ENCODE measurements around the gene MGAT4C. TPM values are rescaled to one million over a fixed set of nuclear protein-coding genes. Genes with fewer than 3 reads are reported as not detected.

The MGAT4C gene
- total RNA-seq, 2 donors from 2014 or later: 0.05 to 0.24 TPM

DNA sequence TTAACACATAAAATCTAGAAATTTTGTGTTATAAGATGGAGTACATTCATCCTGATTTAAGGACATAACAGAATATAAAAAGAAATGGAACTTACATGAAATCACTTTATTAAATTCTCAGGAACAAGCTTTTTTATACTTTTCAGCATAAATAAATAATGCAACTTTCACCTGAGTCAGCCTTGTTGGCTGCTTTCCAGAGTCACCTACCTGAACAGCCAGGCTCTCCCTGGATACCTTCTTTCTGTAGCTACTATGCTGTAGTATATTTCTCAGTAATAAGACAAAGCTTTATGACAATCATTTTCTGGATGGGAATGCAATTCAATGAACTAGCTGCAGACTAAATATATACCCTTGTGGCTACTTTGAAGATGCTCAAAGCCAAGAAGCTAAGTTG, 270.2 kb downstream of the MGAT4C start:
- Histone ChIP-seq H3K36me3 (no peaks in the 10 kb centered on the region), H3K4me1 (no peaks in the 10 kb centered on the region), H3K27ac (no peak overlapping the region), H3K9me3 (no peaks in the 10 kb centered on the region), H3K27me3 (no peaks in the 10 kb centered on the region), H3K9ac (ENCODE audit: low read depth in 2 of 2, low read length in 2 of 2) (no peak overlapping the region), H3K4me3 (no peak overlapping the region)
- intact Hi-C loops (cut with DNase I): no loop called here
- TF ChIP-seq, protein P1, sequence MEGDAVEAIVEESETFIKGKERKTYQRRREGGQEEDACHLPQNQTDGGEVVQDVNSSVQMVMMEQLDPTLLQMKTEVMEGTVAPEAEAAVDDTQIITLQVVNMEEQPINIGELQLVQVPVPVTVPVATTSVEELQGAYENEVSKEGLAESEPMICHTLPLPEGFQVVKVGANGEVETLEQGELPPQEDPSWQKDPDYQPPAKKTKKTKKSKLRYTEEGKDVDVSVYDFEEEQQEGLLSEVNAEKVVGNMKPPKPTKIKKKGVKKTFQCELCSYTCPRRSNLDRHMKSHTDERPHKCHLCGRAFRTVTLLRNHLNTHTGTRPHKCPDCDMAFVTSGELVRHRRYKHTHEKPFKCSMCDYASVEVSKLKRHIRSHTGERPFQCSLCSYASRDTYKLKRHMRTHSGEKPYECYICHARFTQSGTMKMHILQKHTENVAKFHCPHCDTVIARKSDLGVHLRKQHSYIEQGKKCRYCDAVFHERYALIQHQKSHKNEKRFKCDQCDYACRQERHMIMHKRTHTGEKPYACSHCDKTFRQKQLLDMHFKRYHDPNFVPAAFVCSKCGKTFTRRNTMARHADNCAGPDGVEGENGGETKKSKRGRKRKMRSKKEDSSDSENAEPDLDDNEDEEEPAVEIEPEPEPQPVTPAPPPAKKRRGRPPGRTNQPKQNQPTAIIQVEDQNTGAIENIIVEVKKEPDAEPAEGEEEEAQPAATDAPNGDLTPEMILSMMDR (IDR thresholded peaks at IDR 0.05): no peak
- no peak for DNase-seq

DNA sequence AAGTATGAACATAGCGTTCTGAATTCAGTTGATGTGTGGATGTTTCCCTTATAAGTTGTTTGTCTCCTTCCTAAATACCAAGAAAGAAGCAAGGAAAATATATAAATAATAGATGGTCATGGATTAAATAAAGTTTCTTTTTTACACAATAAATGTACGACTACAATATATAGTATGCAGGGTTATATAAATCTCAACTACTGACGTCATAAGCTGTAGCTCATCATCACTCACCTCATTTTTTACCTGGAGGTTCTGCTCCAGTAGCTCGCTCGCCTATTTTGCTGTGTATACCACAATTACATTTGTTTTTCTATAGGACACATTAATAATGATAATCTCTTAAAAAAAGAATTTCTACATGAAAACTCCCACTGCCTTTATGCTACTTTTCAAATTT, 272.6 kb downstream of the MGAT4C start:
- DNase-seq: no peak
- H3K36me3 ChIP-seq: no peaks in the 10 kb centered on the region
- no peak overlapping the region for H3K4me3 ChIP-seq
- intact Hi-C loops (cut with DNase I): no loop called here
- no peak overlapping the region for H3K27ac ChIP-seq
- no peaks in the 10 kb centered on the region for H3K9me3 ChIP-seq
- no peaks in the 10 kb centered on the region for H3K4me1 ChIP-seq
- H3K27me3 ChIP-seq: no peaks in the 10 kb centered on the region
- no peak overlapping the region for H3K9ac ChIP-seq (ENCODE audit: low read depth in 2 of 2, low read length in 2 of 2)
- TF ChIP-seq, protein P1 (IDR thresholded peaks at IDR 0.05): no peak

DNA sequence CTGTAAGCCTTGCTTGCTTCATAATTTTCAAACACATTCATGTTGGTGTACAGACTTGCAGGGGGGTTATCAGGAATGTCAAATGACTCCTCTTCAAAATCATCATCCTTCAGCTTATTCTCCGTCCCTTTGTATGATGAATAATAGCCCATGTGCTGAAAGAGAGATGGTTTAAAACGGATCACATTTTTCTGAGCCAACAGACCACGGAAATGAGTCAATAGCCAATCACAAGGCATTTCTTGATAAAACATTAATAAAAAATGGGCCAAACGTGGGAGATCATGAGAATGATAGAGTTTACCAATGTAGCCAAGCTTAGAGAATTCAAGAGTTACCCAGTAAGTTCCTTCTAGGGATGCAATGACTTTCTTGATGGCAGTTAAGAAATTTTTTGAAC, 276.6 kb downstream of the MGAT4C start:
- H3K36me3 ChIP-seq: no peaks in the 10 kb centered on the region
- no peak for DNase-seq
- H3K27ac ChIP-seq: no peak overlapping the region
- no peaks in the 10 kb centered on the region for H3K9me3 ChIP-seq
- no peaks in the 10 kb centered on the region for H3K27me3 ChIP-seq
- H3K9ac ChIP-seq (ENCODE audit: low read depth in 2 of 2, low read length in 2 of 2): no peak overlapping the region
- TF ChIP-seq, protein P1 (IDR thresholded peaks at IDR 0.05): no peak
- no peaks in the 10 kb centered on the region for H3K4me1 ChIP-seq
- intact Hi-C loops (cut with DNase I): no loop called here
- H3K4me3 ChIP-seq: no peak overlapping the region

DNA sequence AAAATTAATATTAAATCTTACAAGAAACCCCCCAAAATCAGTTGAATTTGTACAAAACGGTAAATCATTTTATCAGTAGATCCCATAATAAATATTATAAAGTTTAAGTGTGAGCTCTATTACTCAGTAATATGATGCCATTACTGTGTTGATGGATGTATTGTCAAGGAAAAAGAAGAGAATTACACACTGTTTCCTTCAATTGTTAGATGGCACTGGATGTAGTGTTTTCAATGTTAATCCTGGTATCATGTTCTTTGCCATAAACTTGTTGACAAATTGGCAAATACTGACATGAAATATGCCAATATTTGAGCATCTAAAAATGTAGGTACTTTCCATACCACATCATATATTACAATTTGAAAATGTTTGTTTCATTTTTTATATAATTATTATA, 280.5 kb downstream of the MGAT4C start:
- H3K27me3 ChIP-seq: no peaks in the 10 kb centered on the region
- no peaks in the 10 kb centered on the region for H3K4me1 ChIP-seq
- no peak overlapping the region for H3K9ac ChIP-seq (ENCODE audit: low read depth in 2 of 2, low read length in 2 of 2)
- H3K36me3 ChIP-seq: no peaks in the 10 kb centered on the region
- no peak for DNase-seq
- no peak overlapping the region for H3K4me3 ChIP-seq
- intact Hi-C loops (cut with DNase I): no loop called here
- TF ChIP-seq, protein P1 (IDR thresholded peaks at IDR 0.05): no peak
- no peak overlapping the region for H3K27ac ChIP-seq
- no peaks in the 10 kb centered on the region for H3K9me3 ChIP-seq

DNA sequence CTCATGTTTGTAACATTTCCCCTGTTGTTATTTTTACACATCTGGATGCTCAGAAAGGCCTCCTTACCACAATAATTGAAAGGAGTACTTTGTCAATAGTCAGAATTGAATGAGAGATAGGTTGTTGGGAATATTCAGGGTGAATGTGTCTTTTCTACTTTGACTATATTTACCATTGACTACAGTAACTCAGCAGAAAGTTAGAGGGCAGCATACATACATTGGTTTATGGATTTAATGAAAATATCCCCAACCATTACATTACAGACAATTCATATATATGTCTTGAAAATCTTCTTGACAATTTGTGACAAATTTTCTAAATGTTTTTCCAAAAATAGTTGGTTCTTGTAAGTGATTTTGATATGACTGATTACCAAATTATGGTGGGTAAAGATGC, 284.4 kb downstream of the MGAT4C start:
- no peak for DNase-seq
- Histone ChIP-seq H3K4me3 (no peak overlapping the region), H3K27me3 (no peaks in the 10 kb centered on the region), H3K27ac (no peak overlapping the region), H3K36me3 (no peaks in the 10 kb centered on the region), H3K4me1 (no peaks in the 10 kb centered on the region), H3K9me3 (no peaks in the 10 kb centered on the region), H3K9ac (ENCODE audit: low read depth in 2 of 2, low read length in 2 of 2) (no peak overlapping the region)
- intact Hi-C loops (cut with DNase I): no loop called here
- TF ChIP-seq, protein P1 (IDR thresholded peaks at IDR 0.05): no peak

DNA sequence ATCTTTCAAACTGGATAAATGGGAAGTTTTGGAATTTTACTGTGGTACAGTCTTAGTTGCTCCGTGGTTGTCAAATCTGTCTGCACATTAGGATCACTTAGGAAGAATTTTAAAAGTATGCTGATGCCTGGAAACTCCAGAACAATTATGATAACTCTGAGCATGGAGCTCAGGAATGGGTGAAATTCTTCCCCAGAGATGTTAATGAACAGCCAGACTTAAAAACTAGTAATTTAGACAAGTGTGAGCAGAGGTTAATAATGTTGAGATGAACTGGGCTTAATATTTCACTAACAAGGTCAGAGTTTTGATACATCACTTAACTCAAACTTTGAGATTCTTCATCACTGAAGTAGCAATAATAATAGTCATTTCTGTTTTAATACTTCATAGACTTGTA, 287.6 kb downstream of the MGAT4C start:
- no peak overlapping the region for H3K27ac ChIP-seq
- no peak for DNase-seq
- H3K36me3 ChIP-seq: no peaks in the 10 kb centered on the region
- intact Hi-C loops (cut with DNase I): no loop called here
- no peak overlapping the region for H3K9ac ChIP-seq (ENCODE audit: low read depth in 2 of 2, low read length in 2 of 2)
- H3K9me3 ChIP-seq: no peaks in the 10 kb centered on the region
- TF ChIP-seq, protein P1 (IDR thresholded peaks at IDR 0.05): no peak
- H3K27me3 ChIP-seq: no peaks in the 10 kb centered on the region
- no peak overlapping the region for H3K4me3 ChIP-seq
- H3K4me1 ChIP-seq: no peaks in the 10 kb centered on the region
